ENCODE results near the gene VPS37B. TPM values are rescaled to one million over a fixed set of nuclear protein-coding genes. Genes with fewer than 3 reads are reported as not detected.

Gene VPS37B
- total RNA-seq, 1 donor from 2014 or later: 36.3 TPM

- TF ChIP-seq, protein P1, sequence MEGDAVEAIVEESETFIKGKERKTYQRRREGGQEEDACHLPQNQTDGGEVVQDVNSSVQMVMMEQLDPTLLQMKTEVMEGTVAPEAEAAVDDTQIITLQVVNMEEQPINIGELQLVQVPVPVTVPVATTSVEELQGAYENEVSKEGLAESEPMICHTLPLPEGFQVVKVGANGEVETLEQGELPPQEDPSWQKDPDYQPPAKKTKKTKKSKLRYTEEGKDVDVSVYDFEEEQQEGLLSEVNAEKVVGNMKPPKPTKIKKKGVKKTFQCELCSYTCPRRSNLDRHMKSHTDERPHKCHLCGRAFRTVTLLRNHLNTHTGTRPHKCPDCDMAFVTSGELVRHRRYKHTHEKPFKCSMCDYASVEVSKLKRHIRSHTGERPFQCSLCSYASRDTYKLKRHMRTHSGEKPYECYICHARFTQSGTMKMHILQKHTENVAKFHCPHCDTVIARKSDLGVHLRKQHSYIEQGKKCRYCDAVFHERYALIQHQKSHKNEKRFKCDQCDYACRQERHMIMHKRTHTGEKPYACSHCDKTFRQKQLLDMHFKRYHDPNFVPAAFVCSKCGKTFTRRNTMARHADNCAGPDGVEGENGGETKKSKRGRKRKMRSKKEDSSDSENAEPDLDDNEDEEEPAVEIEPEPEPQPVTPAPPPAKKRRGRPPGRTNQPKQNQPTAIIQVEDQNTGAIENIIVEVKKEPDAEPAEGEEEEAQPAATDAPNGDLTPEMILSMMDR (IDR thresholded peaks at IDR 0.05): no peak
- H3K27ac ChIP-seq: no peak overlapping the region
- H3K4me1 ChIP-seq: peaks cover 14% of the 10 kb centered on the region
- H3K27me3 ChIP-seq: no peaks in the 10 kb centered on the region
- H3K4me3 ChIP-seq: no peak overlapping the region
- intact Hi-C loops (cut with DNase I): no loop called here
- no peak for DNase-seq
- H3K9me3 ChIP-seq: no peaks in the 10 kb centered on the region
- ATAC-seq: no peak
- no peaks in the 10 kb centered on the region for H3K36me3 ChIP-seq
Observed at GRCh38 chr12:122847516-122847836, 48.4 kb downstream of the VPS37B start.

- peaks cover 12% of the 10 kb centered on the region for H3K4me1 ChIP-seq
- no peak for DNase-seq
- TF ChIP-seq, protein P1 (IDR thresholded peaks at IDR 0.05): no peak
- H3K27ac ChIP-seq: no peak overlapping the region
- H3K4me3 ChIP-seq: no peak overlapping the region
- H3K27me3 ChIP-seq: no peaks in the 10 kb centered on the region
- no peaks in the 10 kb centered on the region for H3K9me3 ChIP-seq
- H3K36me3 ChIP-seq: no peaks in the 10 kb centered on the region
- intact Hi-C loops (cut with DNase I): no loop called here
- no peak for ATAC-seq
Observed at GRCh38 chr12:122846622-122847515, 49.1 kb downstream of the VPS37B start.

DNA sequence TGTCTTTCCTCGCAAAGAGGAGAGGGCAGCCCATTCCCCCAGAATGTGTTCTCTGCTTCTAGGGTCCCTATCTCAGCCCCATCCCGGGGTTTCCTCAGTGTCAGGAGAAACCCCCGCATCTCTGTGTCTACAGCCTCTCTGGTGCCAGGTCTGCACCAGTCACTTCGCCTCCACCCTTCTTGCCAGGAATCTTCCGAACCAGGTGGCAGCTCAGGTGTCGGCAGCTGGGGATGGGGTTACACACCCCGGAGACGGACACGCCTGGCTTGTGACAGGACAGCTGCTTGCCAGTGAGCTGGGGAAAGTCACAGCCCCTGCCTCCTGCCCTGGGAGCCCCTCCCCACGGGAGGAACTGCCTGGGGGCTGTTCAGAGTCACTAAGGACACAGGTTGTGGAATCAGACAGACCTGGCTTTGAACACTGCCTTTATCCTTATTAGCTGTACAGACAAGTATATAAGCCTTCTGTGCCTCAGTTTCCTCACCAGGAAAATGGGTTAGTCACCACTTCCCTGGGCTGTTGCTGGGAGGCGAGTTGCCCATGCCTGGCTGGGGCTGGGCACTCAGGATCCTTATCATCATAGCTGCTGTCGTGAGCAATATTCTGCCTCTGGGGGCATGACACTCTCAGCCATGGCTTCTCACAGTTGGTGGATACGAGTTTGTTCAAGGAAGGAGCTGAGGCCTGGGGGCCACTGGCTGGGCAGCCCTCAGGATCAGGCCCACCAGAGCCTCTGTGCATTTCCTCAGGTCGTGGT lies 49.9 kb downstream of the VPS37B start:
- no peak overlapping the region for H3K27ac ChIP-seq
- no peaks in the 10 kb centered on the region for H3K27me3 ChIP-seq
- no peaks in the 10 kb centered on the region for H3K36me3 ChIP-seq
- H3K4me1 ChIP-seq: peaks cover 16% of the 10 kb centered on the region
- TF ChIP-seq, protein P1 (IDR thresholded peaks at IDR 0.05): no peak
- H3K9me3 ChIP-seq: no peaks in the 10 kb centered on the region
- DNase-seq (no peak), ATAC-seq (no peak)
- no peak overlapping the region for H3K4me3 ChIP-seq
- intact Hi-C loops (cut with DNase I): no loop called here

- Histone ChIP-seq H3K27ac (no peak overlapping the region), H3K4me1 (peaks cover 16% of the 10 kb centered on the region), H3K36me3 (no peaks in the 10 kb centered on the region), H3K27me3 (no peaks in the 10 kb centered on the region), H3K4me3 (no peak overlapping the region), H3K9me3 (no peaks in the 10 kb centered on the region)
- no peak for DNase-seq
- TF ChIP-seq, protein P1 (IDR thresholded peaks at IDR 0.05): no peak
- intact Hi-C loops (cut with DNase I): no loop called here
- no peak for ATAC-seq
Observed at GRCh38 chr12:122845041-122845864, 50.7 kb downstream of the VPS37B start.

DNA sequence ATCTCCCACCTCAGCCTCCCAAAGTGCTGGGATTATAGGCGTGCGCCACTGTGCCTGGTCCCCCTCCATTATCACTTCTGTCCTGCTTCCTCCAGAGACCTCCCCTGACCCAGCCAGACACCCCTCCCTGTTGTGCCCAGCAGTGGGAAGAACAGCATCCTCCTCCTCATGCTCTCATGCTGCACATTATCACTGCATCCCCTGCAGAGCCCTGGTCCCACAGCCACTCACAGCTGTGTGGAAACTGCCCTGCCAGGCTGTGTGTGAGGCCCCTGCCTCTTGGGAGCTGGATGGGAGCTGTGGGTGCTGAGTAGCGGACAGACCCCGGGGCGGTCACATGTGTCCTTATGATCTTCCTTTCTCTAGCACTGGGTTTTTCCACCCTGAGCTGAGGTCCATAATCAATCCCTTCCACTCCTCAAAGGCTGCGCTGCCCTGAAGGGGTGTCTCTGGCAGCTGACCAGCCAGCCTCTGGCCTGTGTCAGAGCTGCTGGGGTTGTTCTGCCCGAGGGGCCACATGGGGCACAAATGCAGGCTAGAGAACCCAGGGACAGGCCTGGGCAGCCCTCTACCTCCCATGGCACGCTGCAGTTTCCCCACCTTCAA lies 51.5 kb downstream of the VPS37B start:
- intact Hi-C loops (cut with DNase I): no loop called here
- no peaks in the 10 kb centered on the region for H3K36me3 ChIP-seq
- H3K4me3 ChIP-seq: no peak overlapping the region
- peaks cover 16% of the 10 kb centered on the region for H3K4me1 ChIP-seq
- TF ChIP-seq, protein P1 (IDR thresholded peaks at IDR 0.05): no peak
- DNase-seq: no peak
- no peak overlapping the region for H3K27ac ChIP-seq
- no peaks in the 10 kb centered on the region for H3K27me3 ChIP-seq
- H3K9me3 ChIP-seq: no peaks in the 10 kb centered on the region
- no peak for ATAC-seq
